CD4-positive, alpha-beta T cell treated with Interleukin-21 for 1 hour (primary cell): Measurements from ENCODE around the gene CEMIP.

Experiments used
- DNase-seq: peaks from one replicate; pipeline ENCODE4 v3.0.0-alpha.2; 2020

CEMIP gene, protein sequence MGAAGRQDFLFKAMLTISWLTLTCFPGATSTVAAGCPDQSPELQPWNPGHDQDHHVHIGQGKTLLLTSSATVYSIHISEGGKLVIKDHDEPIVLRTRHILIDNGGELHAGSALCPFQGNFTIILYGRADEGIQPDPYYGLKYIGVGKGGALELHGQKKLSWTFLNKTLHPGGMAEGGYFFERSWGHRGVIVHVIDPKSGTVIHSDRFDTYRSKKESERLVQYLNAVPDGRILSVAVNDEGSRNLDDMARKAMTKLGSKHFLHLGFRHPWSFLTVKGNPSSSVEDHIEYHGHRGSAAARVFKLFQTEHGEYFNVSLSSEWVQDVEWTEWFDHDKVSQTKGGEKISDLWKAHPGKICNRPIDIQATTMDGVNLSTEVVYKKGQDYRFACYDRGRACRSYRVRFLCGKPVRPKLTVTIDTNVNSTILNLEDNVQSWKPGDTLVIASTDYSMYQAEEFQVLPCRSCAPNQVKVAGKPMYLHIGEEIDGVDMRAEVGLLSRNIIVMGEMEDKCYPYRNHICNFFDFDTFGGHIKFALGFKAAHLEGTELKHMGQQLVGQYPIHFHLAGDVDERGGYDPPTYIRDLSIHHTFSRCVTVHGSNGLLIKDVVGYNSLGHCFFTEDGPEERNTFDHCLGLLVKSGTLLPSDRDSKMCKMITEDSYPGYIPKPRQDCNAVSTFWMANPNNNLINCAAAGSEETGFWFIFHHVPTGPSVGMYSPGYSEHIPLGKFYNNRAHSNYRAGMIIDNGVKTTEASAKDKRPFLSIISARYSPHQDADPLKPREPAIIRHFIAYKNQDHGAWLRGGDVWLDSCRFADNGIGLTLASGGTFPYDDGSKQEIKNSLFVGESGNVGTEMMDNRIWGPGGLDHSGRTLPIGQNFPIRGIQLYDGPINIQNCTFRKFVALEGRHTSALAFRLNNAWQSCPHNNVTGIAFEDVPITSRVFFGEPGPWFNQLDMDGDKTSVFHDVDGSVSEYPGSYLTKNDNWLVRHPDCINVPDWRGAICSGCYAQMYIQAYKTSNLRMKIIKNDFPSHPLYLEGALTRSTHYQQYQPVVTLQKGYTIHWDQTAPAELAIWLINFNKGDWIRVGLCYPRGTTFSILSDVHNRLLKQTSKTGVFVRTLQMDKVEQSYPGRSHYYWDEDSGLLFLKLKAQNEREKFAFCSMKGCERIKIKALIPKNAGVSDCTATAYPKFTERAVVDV (N-terminal part only)

DNA sequence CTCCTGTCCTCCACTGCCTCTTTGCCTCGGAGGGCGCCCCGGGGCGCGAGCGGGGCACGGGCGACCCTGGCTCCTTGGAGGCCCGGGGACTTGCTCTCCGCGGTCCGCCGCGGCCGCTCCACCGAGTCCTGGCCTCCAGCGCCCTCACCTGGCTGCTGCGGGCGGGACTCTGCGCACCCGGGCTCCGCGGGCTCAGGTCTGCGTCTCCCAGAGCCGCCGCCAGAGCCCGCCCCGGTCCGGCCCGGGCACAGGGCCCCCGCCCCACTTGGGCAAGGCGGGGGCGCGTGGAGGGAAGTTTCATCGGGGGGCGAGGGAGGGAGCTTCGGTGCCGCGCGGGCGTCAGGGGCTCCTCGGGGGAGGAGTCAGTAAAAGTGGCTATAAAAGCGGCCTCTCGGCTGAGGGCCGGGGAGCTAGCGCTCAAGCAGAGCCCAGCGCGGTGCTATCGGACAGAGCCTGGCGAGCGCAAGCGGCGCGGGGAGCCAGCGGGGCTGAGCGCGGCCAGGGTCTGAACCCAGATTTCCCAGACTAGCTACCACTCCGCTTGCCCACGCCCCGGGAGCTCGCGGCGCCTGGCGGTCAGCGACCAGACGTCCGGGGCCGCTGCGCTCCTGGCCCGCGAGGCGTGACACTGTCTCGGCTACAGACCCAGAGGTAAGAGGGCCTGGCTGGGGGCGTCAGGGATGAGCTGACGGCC, at the start of gene CEMIP:
CEMIP (plus strand) TSS at position 407 of the 694 bp plus-strand sequence. CDS start 94,510 bp downstream, outside the sequence.
- DNase-seq: peak; percentile 23

GRCh38 chr15:80730387-80730786, 48.8 kb upstream of the CEMIP start:
- no peak for DNase-seq

DNA sequence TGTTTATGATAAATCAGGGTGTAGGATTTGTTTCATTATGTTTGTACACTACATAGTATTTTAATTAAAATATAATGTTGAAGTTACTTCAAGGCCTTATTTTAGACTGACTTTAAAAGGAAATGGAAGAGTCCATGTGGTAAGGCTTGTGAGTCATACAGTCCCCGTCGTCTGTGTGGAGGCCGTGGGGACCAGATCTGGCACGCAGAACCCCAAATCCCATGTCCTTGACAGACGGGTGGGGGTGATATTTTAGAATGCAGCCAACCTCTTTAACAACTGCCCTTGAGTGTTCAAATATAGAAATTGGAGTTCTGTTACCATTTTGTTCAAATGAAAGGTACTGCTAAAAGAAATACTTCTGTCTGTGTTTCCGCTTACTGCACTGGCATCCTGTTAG, 48.2 kb upstream of the CEMIP start:
- no peak for DNase-seq

DNA sequence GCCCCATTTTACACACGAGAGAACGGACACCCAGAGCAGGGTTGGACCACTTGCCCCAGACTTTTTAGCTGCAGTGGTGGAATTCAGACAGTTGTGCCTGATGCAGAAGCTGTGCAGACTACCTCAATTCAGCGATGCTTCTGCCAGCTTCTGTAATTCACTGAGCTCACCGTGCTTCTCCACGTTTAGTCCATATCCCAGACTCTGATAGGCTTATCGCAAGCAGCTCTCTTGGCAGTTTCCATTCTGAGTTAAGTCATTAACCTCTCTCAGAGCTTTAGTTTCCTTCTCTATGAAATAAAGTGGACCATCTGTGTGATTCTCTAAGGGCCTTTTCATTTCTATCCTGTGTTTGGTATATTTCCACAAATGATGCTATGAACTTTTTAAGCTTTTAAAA, 47.0 kb upstream of the CEMIP start:
- no peak for DNase-seq

GRCh38 chr15:80732818-80733217, 46.4 kb upstream of the CEMIP start:
- no peak for DNase-seq

DNA sequence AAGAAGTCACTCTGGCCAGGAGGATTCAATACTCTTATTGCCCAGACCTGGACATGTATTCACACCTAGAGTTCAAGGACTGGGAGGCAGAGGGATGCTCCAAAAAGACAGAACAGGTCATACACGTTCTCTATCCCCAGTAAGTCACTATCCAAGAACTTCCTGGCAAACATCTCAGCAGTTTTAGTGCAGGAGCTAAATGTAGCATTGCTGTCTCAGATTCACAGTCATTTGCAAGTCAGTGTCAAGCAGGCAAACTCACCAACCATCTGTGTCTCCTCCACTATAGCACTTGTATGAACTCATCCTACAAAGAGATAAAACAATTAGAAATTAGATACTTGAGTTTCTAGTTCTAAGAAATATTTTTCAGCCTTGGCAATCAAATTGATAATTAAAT, 45.7 kb upstream of the CEMIP start:
- DNase-seq: no peak

- DNase-seq: no peak
These were observed 43.8 kb upstream of the CEMIP start for GRCh38 chr15:80735344-80735743.

- DNase-seq: no peak
These were observed 42.6 kb upstream of the CEMIP start for GRCh38 chr15:80736560-80736959.

DNA sequence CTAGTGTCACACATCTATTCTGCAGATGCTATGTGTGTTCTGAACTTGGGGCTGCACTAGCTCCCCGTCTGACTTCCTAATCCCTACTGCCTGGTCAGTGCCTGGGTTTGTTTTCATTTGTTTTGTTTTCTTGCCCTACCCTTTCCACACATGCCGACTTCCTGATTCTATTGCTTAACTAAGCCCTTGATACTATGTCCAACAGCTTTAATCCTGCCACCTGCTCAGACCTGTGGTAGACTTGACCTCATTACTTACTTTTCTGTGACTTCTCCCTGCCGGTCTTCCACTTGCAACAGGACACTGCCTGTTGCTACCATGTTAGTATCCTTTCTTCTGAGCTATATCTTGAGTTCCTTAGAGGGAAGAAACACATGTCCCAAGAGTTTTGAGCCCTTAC, 39.3 kb upstream of the CEMIP start:
- DNase-seq: no peak

DNA sequence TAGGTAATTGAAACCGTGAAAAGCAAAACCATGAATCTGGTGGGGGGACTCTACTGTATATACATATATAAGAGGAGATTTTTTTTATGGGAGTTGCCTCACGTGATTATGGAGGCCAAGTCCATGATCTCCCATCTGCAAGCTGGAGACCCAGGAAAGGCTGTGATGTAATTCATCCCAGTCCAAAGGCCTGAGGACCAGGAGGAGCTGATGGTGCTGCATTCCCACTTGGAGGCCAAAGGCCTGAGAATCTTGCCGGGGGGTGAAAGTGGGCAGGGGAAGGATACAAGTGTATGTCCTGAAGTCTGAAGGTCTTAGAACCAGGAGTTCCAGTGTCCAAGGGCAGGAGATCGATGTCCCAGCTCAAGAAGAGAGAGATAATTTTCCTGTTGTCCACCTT, 37.1 kb upstream of the CEMIP start:
- no peak for DNase-seq

- no peak for DNase-seq
These were observed 35.9 kb upstream of the CEMIP start for GRCh38 chr15:80743189-80743833.

DNA sequence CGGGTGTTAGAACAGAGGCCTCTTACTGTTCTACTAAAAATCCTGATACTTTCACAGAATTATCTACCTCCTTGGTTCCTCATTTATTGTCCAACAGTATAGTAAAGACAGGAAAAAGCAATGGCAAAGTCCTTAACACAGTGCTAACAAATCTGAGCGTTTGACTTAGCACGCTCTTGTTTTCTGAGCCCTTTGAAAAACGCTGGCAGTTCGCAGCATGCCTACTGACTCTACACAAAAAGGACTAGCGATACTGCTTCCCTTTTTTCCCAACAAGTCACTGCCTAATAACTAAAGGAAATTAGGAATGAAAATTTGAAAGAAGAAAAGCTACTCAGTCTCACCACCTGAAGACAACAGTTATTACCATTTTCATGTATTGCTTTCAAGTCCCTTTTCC, 34.8 kb upstream of the CEMIP start:
- no peak for DNase-seq

DNA sequence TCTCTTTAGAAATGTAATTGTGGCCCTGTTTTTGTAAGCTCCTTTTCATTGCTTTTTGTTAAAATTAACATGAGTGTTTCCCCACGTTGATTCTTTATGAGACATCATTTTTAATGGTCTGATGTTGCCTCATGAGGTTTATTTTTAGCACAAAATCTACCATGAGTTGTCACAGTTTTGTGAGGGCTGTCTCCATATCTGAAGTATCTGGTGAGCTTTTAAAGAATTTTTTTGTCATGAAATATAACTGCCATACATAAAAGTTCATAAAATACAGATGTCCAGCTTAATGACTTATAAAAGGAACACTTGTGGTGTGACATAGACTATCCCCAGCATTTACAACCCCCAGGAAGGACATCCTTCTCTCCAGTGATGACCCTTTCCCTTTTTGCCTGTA, 34.3 kb upstream of the CEMIP start:
- DNase-seq: no peak

- no peak for DNase-seq
These were observed 33.3 kb upstream of the CEMIP start for GRCh38 chr15:80745888-80746287.

DNA sequence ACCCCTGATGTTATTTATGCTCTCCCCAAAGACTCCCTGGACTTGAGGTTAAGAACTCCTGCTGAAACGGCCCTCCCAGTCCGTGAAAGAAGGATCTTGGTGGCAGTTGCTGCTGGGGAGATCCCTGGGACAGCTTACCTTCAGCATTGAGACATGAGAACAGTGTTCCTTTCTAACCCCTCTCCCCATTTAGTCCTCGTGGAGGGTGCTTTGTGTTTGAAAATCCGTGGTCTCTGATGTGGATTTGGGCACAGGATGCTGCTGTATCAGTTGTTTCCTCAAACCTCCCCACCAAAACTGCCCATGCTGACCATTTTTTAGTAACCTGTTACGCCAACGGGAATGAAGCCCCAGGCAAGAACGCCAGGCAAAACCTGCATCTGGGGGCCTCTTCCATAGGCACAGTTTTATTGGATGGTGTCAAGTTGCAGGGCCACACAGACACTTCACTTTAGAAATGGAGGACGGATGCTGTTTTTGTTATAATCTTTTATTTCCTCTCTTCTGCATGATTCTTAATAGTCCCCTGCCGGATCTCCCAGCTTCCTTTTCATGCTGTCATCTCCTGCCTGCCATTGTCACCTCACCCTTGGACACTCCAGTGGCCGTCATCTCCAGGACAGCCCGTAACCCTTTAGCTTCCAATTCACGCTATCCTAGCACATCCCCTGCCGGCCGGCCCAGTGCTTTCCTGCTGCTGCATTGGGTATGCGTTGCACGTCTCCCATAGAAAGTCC, 31.7 kb upstream of the CEMIP start:
- no peak for DNase-seq

DNA sequence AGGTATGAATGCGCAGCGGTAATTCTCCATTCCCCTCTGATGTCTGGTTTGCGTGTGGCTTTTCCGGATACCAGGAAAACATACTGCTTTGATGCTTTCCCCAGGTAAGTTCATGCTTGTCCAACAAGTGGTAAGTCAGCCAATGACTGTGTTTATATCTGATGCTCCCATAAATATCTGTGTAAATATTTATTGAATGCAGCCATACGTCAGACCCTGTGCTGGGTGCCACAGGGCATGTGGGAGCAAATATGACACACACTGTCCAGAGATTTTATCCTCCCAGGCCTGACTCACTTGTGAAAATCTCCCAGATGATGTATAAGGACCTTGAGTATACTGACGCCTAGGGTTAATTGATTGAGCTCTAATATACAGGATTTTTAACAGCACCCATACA, 29.6 kb upstream of the CEMIP start:
- no peak for DNase-seq

DNA sequence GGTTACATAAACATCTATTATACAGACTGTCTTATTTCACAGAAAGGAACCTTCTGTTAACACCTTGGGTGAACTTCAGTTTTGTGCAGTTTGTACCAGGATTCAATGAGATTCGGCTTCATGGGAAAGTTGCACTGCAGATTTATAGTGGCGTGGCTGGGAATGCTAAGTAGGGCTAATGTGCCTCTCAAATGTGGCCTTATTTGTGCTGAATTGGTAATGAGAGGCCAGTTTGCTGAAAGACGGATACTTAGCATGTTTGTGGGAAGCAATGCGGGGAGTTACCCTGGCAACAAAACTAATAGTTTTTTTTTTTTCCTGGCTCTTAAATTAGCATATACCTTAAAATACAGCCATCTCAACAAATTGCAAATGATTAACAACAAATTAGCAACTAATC, 28.6 kb upstream of the CEMIP start:
- no peak for DNase-seq

GRCh38 chr15:80752204-80752603, 27.0 kb upstream of the CEMIP start:
- no peak for DNase-seq

DNA sequence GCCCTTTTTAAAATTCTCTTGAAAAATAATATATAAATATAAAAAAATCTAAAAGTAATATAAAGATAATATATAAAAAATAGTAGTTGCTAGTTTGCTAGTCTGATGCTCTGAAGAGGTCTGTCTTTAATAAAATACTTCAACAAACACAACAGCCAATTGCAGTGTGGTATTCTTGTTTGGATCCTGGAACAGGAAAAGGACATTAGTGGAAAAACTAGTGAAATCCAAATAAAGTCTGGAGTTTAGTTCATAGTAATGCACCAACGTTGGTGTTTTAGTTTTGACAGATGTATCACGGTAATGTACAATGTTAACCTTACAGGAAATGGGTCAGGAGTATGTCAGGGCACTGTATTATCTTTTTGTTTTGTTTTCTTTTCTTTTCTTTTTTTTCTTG, 26.0 kb upstream of the CEMIP start:
- DNase-seq: no peak

DNA sequence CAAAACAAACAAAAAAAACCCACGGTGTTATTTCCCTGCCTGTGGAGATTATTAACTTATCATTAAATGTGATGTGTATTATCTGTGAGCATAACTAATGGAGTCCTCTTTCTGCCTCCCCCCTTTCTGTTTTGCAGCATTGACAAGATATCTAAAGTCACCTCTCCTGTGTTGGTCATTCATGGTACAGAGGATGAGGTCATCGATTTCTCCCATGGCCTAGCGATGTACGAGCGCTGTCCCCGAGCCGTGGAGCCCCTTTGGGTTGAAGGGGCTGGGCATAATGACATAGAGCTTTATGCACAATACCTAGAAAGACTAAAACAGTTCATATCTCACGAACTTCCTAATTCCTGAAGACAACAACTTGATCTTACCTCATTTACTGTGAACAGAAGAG, 25.2 kb upstream of the CEMIP start:
- DNase-seq: no peak

- peak; percentile 16 for DNase-seq
These were observed 23.3 kb upstream of the CEMIP start for GRCh38 chr15:80755885-80756284.
